Astrocyte of the hippocampus (primary cell): ENCODE results near the gene PFN3.
A peak's percentile ranks its signal among the peaks of the same experiment; 100 is the strongest.

ENCODE experiments used
- DNase-seq: peaks from one replicate; pipeline ENCODE4 v3.0.0; 2011; ENCODE audit warnings: low read depth, low spot score

The PFN3 gene, protein sequence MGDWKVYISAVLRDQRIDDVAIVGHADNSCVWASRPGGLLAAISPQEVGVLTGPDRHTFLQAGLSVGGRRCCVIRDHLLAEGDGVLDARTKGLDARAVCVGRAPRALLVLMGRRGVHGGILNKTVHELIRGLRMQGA

DNA sequence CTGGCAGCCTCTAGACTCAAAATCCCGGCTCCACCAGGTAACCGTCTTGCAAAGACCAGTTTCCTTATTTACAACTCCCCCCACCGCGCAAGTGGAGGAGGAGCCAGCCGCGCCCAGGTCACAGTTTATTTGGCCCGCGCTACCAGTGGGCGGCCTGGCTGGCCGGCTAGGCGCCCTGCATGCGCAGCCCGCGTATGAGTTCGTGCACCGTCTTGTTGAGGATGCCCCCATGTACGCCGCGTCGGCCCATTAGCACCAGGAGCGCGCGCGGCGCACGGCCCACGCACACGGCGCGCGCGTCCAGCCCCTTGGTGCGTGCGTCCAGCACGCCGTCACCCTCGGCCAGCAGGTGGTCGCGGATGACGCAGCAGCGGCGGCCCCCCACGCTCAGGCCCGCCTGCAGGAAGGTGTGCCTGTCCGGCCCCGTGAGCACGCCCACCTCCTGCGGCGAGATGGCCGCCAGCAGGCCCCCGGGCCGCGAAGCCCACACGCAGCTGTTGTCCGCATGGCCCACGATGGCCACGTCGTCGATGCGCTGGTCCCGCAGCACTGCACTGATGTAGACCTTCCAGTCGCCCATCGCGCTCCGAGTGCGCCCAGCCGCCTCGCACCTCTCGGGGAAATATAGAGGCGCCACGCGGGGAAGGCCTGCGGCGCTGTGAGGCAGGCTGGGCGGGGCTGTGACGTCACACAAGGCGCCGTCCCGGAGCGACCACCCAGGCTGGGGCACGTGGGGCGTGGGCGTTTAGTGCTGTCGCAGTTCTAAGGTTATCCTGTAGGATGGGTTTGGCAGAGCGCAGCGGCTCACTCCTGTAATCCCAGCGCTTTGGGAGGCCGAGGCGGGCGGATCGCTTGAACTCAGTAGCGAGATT, at the start of gene PFN3:
Gene PFN3 (minus strand): TSS at position 665 of the 872 bp plus-strand sequence. CDS start 85 bp downstream, at position 580.
- DNase-seq, result peak; percentile 48

DNA sequence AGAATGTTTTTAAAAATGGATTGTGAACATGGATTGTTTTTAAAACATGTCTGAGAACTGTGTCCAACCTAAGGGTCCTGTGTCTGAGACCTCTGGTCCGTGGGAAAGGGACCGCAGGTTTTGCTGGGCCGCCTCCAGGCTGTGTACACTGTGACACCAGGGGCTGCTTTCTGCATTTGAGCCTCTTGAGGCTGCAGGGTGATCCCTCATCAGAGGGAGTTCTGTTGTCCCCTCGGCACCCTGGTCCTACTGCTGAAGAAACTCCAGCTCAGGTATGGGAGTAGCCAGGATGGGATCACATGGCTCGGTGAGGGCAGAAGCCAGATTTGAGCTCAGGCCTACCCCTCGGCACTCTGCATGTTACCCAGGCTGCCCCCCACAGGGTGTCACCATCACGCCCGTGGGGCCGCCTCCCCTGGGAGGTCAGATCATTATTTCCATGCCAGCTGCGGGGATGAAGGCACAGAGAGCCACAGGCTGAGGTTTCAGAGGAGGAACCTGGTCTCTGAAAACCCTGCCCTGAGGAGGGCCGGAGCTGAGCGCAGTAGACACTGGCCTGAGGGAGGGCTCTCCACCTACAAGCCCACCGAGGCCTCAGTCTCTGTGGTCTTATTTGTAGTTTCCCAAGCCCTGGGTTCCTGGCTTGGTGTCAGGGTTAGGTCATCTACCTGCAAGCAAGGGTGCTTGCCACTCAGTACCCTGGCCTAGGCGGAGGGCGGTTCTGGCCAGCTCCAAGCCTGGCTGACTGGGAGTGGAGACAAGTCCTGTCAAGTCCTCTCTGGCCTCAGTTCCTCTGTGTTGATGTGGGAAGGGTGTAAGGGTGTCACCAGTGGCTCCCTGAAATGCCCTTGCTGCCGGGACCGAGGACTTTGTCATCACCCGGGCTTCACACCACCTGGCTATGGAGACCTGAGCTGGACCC, 48.9 kb upstream of the PFN3 start:
- no peak for DNase-seq

DNA sequence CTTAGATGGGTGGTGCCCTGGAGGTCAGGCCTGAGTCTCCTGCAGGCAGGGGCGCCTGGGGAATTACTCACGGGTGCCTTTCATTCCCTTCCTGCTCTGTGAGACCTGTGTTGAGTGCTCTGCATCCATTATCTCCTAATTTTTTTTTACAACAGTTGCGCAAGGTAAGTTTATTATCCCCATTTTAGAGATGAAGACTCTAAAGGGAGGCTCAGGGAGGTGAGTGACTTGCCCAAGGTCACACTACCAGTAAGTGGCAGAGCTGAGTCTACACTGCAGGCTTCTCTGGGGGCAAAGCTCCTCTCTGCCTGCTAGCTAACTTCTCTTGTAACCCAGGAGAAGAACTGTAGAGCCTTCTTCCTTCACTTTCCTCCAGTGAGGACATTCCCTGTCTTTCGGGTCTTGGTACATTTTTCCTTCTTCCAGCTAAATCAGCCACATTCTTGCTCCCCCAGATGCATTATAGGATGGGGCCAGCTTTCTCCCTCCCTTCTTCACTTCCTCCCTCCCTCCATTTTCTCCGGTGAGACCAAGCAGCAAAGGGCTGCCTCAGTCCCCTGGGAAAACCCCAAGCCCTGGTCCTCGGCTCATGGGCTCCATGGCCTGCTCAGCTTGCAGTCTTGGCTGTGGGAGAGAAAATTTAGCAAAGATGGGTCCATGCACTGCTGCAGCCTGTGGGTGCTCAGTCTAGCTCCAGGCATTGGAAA, 47.9 kb upstream of the PFN3 start:
- DNase-seq, result no peak

DNA sequence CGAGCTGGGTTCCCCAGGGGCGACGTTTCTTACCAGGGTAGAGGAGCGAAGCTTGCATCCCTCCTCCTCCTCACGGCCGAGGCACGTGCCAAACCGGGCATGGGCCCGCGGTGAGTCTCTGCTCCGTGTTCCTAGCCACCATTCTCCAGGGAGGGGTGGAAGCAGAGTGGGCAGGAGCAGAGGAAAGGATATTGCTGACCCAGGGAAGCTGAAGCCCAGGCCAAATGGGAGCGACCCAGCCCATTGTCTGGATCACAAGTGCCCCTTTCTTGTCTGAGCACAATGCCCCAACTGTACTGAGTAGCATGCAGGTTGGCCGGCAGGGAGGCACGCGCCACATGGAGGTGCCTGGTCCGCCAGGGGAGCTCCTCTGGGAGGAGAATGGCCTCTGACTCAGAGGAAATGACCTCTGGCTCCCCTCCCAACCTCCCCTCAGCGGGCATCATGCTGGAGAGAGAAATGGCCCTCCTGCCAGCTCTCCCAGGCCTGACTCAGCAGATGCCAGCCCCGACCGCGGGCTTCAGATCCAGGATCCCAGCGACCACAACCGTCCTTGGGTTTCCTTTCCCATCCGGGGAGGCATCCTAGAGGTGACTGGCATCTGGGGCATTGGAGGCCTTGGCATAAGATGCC, 47.3 kb upstream of the PFN3 start:
- peak; percentile 94 for DNase-seq

DNA sequence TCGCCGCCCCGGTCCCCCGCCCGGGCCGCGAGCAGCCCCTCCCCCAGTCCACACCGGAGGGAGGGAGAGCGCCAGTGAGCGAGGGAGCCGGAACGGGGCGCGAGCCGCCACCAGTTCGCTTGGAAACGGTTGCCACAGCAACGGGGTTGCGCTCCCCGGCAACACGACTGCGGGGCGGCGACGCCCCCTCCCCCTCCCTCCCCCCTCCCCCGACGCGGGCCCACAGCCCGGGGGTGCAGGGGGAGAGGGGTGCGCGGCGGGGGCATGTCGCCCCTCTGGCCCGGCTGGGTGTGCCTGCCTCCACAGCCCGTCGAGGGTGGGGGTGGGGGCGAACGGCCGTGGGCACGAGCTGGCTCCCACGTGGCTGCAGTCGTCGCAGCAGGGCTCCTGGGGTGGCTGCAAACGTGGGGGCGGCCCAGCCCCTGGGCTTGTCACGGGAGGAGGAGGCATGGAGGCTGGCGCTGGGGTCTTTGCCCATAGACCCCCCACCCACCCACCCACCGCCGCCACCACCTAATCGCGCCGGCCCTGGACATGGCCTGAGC, 46.7 kb upstream of the PFN3 start:
- peak; percentile 76 for DNase-seq

DNA sequence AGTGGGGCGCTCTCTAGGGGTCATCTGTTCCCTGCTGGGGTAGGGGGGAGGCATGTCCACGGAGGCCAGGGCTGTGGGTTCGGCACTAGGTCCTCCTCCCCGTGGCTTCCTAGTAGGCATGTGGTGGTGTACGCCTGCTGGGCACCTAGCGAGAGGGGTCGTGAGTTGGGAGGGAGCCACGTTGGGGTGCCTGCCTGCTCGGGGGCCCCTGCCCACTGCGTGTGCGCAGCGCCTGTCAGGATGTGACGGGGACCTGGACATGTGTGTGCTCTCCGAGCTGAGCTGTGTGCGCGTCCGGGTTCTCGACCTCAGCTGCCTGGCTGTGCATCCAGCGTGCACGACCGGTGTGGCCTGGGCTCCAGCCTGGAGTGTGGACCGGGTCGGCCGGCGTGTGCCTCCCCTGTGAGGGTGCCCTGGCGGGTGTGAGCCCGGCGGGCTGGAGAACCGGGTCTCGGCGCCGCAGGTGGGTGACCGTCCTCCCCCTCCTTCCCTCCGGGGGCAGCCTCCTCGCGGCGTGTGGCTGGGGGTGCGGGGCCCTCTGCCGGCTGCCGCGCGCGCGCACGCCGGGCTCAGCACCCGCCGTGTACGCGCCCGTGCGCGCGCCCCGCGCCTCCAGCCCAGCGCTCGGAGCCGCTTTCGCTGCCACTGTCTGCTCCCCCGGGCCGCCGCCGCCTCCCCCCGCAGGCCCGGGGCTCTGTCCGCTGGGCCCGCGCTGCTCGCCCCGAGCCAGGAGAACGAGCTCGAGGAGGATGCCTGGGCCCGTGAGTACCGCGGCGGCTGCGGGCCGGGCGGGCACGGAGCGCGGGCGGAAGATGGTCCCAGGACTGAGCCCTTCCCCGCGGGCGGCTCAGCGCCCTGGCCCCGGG, 46.0 kb upstream of the PFN3 start, which contains the start of gene PRR7:
Gene PRR7 (plus strand): TSS at position 615 of the 866 bp plus-strand sequence. CDS start 8,254 bp downstream, outside the sequence.
- peak; percentile 93 for DNase-seq

DNA sequence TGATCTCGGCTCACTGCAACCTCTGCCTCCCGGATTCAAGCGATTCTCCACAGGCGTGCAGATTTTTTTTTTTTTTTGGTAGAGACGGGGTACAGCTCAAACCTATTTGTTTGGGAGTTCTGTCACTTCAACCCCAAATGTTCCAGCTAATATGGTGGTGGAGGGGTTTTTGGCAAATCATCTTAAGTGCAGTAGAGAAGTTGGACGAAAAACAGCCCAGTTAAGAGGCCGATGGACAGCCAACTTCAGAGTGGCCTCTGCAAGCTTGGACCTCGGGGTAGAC, 45.4 kb upstream of the PFN3 start:
- no peak for DNase-seq

DNA sequence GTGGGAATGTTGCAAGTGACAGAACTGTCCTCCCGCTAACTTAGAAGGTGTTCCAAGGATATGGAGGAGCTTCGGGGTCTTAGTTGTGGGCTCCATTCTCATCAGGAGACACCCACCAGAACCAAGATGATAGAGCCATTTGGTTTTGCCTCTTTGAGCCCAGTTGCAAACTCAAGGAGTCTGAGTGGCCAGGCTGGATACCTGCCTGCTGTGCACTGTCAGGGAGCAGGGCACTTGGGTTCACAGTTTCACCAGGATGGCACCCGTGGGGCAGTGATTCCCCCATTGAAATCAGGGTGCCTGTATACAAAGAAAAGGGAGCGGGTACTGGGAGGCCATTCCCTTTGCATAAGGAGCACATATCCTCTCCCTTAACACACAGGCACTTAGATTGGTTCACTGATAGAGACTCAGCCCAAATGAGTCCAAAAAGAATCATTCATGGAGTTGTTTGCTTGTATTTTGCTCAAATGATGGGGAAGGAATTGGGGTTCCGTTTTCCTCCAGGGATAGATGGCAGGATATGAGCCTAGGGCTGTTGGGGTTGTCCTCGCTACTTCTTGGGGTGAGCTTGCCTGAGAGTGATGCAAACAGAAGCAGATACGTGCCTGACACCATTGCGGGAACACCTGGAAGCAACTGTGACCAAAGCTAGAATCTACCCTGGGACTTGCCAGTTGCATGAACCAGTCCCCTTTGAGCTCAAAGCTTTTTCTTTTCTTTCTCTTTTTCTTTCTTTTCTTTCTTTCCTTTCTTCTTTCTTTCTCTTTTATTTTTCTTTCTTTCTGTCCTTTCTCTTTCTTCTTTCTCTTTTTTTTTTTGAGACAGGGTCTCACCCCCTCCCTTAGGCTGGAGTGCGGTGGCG, 44.8 kb upstream of the PFN3 start:
- no peak for DNase-seq

DNA sequence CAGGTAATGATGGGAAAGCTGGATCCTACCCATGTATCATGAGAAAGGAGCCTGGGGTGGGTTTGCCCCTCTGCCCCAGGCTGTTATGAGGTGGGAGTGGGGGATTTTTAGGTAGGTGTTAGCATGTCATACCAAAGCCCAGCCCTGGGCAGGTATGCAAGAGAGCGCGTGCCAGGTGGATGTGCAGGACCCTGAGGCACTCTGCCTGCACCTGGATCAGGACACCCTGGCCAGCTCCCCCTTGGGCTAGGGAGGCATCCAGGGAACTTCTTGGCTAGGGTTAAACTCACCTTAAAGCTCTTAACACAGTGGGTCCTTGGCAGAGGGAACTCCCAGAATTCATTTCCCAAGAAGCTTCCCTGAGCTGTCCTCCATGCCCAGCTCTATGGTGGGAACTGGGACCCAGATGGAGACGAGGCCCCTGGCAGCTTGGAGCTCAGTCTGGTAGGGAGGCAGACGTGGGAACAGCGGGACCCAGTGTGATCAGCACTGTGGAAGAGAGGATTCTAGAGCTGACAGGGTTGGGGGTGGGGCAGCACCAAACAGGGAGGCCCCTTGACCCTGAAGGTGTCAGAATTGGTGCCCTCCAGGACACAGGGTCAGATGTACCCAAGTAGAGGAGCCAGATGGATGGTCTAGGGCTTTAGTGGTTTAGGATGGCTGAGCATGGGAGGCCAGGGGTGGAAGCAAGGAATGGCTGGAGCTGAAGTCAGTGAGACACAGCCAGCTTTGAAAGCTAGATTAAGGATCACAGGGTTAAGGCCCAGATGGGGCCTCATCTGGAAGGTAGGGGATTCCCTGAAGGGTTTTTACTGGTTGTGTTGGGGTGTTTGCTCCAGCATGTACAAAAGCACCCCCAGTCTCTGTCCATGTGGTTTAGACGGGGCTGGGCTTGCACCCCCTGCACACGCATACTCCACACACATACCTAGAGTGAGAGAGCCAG, 43.9 kb upstream of the PFN3 start:
- DNase-seq, result no peak

DNA sequence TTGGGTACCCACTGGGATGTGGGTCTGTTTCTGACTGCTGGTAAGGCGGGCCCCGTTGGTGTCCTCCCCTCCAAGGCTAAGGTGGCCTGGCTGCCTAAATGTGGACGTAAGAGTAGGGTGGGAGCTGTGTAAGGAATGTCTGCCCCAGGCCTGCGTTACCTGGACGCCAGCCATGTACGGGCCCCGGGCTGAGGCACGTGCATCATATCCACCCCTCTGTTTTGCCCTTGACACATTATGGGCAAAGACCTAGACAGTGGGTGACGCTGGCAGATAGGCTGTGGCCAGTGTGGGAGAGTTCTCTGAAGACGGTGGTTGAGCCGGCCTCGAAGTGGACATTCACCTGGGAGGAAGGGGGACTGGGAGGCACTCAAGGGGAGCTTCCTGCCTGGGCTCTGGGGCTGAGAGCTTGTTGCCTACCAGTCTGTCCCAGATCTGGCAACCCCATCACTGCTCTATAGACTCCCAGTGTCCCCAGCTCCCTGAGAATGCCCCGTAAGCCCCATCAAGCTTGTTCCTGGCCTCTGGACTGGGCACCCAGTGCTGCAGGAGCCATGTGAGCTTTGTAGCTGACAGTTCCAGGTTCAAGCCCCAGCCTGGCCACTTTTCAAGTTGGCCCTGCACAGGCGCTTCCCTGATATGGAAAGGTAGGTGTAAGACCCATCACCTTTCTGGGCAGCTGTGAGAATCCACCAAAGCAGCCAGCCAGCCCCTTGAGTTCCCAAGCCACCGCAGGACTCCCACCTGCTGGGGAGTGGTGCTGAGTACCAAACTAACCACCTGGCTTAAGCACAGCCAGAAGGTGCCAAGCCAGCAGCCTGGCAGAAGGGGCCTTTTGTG, 42.9 kb upstream of the PFN3 start:
- DNase-seq, result no peak

DNA sequence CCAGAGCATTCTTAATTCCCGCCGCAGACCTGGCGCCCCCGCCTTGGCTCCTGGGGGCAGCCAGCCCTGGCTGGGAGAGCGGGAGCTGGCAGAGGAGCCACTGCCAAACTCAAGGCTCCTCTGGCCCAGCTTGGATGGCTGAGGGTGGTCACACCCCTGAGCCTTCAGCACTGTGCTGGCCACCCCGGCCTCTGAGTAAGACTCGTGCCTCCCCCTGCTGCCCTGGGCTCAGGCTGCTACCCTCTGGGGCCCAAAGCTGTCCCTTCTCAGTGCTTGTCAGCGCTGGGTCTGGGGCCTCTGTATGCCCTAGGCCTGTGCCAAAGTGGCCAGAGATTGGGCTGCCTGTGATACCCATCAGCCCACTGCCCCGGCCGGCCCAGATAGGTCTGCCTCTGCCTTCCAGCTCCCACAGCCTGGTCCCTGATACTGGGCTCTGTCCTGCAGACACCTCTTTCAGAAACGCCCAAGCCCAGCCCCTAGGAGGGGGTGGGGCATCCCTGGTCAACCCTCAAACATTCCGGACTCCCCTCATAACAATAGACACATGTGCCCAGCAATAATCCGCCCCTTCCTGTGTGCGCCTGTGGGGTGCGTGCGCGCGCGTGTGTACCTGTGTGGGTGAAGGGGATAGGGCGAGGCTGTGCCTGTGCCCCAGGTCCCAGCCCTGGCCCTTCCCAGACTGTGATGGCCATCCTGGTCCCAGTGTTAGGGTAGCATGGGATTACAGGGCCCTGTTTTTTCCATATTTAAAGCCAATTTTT, 41.8 kb upstream of the PFN3 start:
- DNase-seq, result no peak

DNA sequence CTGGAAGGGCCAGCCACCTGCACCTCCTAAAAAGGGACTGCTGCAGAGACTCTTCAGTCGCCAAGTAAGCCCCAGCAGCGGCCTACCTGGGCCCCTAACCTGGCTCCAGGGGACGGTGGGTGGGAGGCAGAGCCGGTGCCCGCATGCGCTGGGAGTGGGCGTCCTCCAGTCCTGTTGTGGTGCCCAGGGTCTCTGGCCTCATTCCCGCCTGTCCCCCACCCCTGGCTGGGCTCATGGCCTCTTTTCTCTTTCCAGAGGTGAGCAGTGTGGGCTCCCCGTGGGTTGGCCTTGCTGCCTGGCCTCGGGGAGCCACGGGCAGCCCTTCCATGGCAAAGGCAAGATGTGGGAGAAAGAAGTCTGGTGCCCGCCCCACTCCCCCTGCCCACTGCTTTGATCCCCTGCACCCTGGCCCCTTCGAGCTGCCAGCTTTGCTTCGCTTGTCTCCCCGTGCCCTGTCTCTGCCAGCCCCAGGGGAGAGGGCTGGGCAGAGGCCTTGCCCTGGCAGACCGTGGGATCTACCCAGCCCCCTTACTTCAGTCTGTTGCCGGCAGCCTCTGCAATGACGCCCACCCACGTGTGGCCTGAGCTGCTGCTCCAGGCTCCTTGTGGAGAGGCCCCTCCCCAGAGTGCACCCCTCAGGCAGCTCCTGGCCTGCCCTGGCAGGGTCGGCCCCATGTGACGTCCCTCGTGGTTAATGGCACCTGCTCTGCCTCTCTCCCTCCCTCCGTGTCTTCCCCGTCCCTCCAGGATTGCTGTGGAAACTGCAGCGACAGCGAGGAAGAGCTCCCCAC, 40.7 kb upstream of the PFN3 start:
- DNase-seq, result no peak

DNA sequence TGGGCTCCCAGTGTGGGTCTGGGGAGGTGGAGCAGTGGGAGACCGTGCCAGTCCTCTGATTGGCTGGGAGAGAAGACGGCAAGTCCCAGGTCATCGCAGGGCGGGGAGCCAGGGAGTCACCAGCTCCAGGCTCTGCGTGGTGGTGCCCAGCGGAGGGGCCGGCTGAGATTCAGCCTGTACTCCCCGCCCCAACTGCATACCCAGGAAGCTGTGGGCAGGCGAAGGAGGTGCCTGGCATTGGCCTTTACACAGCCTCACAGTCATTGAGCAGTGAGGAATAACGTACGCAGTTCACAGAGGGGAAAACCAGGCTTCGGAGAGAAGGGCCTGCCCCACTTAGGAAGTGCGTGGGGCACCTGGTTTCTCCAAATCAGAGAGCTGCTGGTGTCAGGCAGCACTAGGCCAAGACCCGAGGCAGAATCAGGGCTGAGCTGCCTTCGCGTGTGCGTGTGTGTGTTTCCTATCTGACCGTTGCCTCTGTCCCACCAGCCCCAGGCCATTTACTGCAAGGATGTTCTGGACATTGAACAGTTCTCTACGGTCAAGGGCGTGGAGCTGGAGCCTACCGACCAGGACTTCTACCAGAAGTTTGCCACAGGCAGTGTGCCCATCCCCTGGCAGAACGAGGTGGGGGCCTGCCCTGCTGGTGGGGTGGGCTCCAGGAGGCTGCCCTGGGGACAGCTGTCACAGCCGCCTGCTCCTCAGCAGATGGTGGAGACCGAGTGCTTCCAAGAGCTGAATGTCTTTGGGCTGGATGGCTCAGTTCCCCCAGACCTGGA, 39.9 kb upstream of the PFN3 start:
- DNase-seq, result no peak

DNA sequence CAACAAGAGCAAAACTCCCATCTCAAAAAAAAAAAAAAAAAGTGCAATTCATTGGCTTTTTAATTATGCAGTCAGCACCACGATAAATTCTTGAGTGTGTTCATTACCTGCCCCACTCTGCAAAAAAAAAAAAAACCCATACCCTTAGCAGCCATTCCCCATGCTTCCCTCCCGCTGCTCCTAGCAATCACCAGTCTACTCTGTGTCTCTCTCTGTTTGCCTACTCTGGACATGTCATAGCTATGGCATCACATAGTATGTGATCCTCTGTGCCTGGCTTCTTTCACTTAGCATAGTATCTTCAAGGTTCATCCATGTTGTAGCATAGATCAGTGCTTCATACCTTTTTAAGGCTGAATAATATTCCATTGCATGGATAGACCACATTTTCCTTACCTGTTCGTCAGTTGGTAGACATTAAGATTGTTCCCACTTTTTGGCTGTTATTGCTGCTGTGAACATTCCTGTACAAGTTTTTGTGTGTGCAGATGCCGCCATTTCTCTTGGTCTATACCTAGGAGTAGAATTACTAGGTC, 39.1 kb upstream of the PFN3 start:
- no peak for DNase-seq
